Measurements from ENCODE around the gene ZHX3. TPM values are rescaled to one million over a fixed set of nuclear protein-coding genes. Genes with fewer than 3 reads are reported as not detected.

The ZHX3 gene
- polyA plus RNA-seq, 3 donors, result 0.58 to 3.2 (median 1.1) TPM

GRCh38 chr20:41222296-41222695 lies 95.2 kb downstream of the ZHX3 start:
- H3K36me3 Mint-ChIP-seq, result peaks cover 0 to 2% of the 10 kb centered on the region in 2 donors
- peaks cover 0 to 5% (median 1%) of the 10 kb centered on the region in 3 donors for H3K27me3 Mint-ChIP-seq (ENCODE audit: low read depth in 3 of 3)
- H3K36me3 ChIP-seq (replicated peaks in 1 of 2; ENCODE audit: control insufficient read depth in 1 of 2, insufficient read depth in 2 of 2, low read length in 2 of 2), result no peaks in the 10 kb centered on the region
- no peak for DNase-seq
- no peaks in the 10 kb centered on the region for H3K79me2 ChIP-seq (ENCODE audit: insufficient read depth, low read length)
- peaks cover 0 to 3% (median 0%) of the 10 kb centered on the region in 7 donors for H3K9me3 Mint-ChIP-seq
- H4K20me1 ChIP-seq (ENCODE audit: insufficient read depth, low read length), result no peaks in the 10 kb centered on the region
- H2AFZ ChIP-seq (ENCODE audit: insufficient read depth, low read depth, low read length, poor library complexity, severe bottlenecking), result no peak overlapping the region
- no peak overlapping the region for H3K4me3 Mint-ChIP-seq
- no peaks in the 10 kb centered on the region for H3K4me1 ChIP-seq (ENCODE audit: control insufficient read depth in 1 of 2, insufficient read depth in 2 of 2, low read length in 2 of 2)
- H3K9me3 ChIP-seq (replicated peaks in 1 of 2; ENCODE audit: control insufficient read depth in 1 of 2, insufficient read depth in 1 of 2, low read length in 2 of 2), result no peaks in the 10 kb centered on the region
- no peak for TF ChIP-seq CTCF (IDR thresholded peaks at IDR 0.05)
- no peak overlapping the region for H3K4me2 ChIP-seq (replicated peaks; ENCODE audit: extremely low read depth, low read length, poor library complexity, severe bottlenecking)
- intact Hi-C loops (cut with micrococcal nuclease), result loop anchor here in 1 of 2 donors (10.0 kb wide), 1 partner anchor 47 kb away; no protein-coding TSS in a partner anchor
- H3K27ac ChIP-seq (ENCODE audit: low read depth in 1 of 2, low read length in 2 of 2), result no peak overlapping the region
- H3K27ac Mint-ChIP-seq, result no peak overlapping the region
- no peak overlapping the region for H3K4me3 ChIP-seq (replicated peaks in 1 of 3; ENCODE audit: low read depth in 2 of 3, low read length in 3 of 3)
- no CpG with 5 or more reads among the region's 1 CpG for WGBS (ENCODE audit: insufficient coverage)
- H3K4me1 Mint-ChIP-seq, result no peaks in the 10 kb centered on the region
- H3K9ac ChIP-seq (ENCODE audit: insufficient read depth, low read length, poor library complexity, severe bottlenecking), result no peak overlapping the region
- no peaks in the 10 kb centered on the region for H3K27me3 ChIP-seq (ENCODE audit: control insufficient read depth in 2 of 2, insufficient read depth in 2 of 2, low read length in 2 of 2)

- H3K27ac Mint-ChIP-seq, result no peak overlapping the region
- intact Hi-C loops (cut with micrococcal nuclease), result loop anchor here in 1 of 2 donors (10.0 kb wide), 1 partner anchor 47 kb away; no protein-coding TSS in a partner anchor
- no peaks in the 10 kb centered on the region for H3K4me1 Mint-ChIP-seq
Measured at GRCh38 chr20:41221614-41222218, 95.8 kb downstream of the ZHX3 start.

More at GRCh38 chr20:41221614-41222218, 95.8 kb downstream of the ZHX3 start:
- DNase-seq, result no peak
- peaks cover 0 to 5% (median 1%) of the 10 kb centered on the region in 3 donors for H3K27me3 Mint-ChIP-seq (ENCODE audit: low read depth in 3 of 3)
- no peaks in the 10 kb centered on the region for H3K79me2 ChIP-seq (ENCODE audit: insufficient read depth, low read length)
- no peak overlapping the region for H3K27ac ChIP-seq (ENCODE audit: low read depth in 1 of 2, low read length in 2 of 2)
- H3K9me3 ChIP-seq (replicated peaks in 1 of 2; ENCODE audit: control insufficient read depth in 1 of 2, insufficient read depth in 1 of 2, low read length in 2 of 2), result no peaks in the 10 kb centered on the region
- no peaks in the 10 kb centered on the region for H3K4me1 ChIP-seq (ENCODE audit: control insufficient read depth in 1 of 2, insufficient read depth in 2 of 2, low read length in 2 of 2)
- TF ChIP-seq CTCF (IDR thresholded peaks at IDR 0.05), result no peak
- peaks cover 0 to 2% of the 10 kb centered on the region in 2 donors for H3K36me3 Mint-ChIP-seq
- no peak overlapping the region for H3K4me3 Mint-ChIP-seq
- no peak overlapping the region for H2AFZ ChIP-seq (ENCODE audit: insufficient read depth, low read depth, low read length, poor library complexity, severe bottlenecking)
- peaks cover 0 to 3% (median 0%) of the 10 kb centered on the region in 7 donors for H3K9me3 Mint-ChIP-seq
- no peak overlapping the region for H3K4me3 ChIP-seq (replicated peaks in 1 of 3; ENCODE audit: low read depth in 2 of 3, low read length in 3 of 3)
- no peaks in the 10 kb centered on the region for H3K36me3 ChIP-seq (replicated peaks in 1 of 2; ENCODE audit: control insufficient read depth in 1 of 2, insufficient read depth in 2 of 2, low read length in 2 of 2)
- no peak overlapping the region for H3K9ac ChIP-seq (ENCODE audit: insufficient read depth, low read length, poor library complexity, severe bottlenecking)
- 98% methylated on average over 5 of the region's 5 CpGs for WGBS (ENCODE audit: insufficient coverage)
- H4K20me1 ChIP-seq (ENCODE audit: insufficient read depth, low read length), result no peaks in the 10 kb centered on the region
- no peak overlapping the region for H3K4me2 ChIP-seq (replicated peaks; ENCODE audit: extremely low read depth, low read length, poor library complexity, severe bottlenecking)
- no peaks in the 10 kb centered on the region for H3K27me3 ChIP-seq (ENCODE audit: control insufficient read depth in 2 of 2, insufficient read depth in 2 of 2, low read length in 2 of 2)

Data from CD14-positive monocyte (primary cell).